SK-N-SH (cell line): ENCODE data around the gene KHSRP.

Experiments
- CHD2 ChIP-seq: fragments of 150-350 bp; IDR thresholded peaks from 2 replicates; pipeline ENCODE4 v1.6.1; 2018; ENCODE audit warnings: low read length; ENCODE audit not compliant: partially characterized antibody
- EP300 ChIP-seq, 2 experiments: IDR thresholded peaks; 2 replicates each; pipeline versions ENCODE4 v1.4.0 to v1.6.1; 2012; ENCODE audit warnings: borderline replicate concordance in 1 of 2, low read depth in 1 of 2, low read length in 1 of 2
- EZH2phosphoT487 ChIP-seq: fragments of 200-600 bp; sonication (generic); IDR thresholded peaks from 2 replicates; pipeline ENCODE4 v1.6.1; 2017; ENCODE audit warnings: low read depth, mixed run types, mild to moderate bottlenecking, antibody characterized with exemption, moderate library complexity, borderline replicate concordance
- JUND ChIP-seq: IDR thresholded peaks from 2 replicates; pipeline ENCODE4 v1.4.0; 2012
- MEF2A ChIP-seq: IDR thresholded peaks from 2 replicates; pipeline ENCODE4 v1.4.0; 2012; ENCODE audit warnings: low read depth, borderline replicate concordance
- MXI1 ChIP-seq: IDR thresholded peaks from 2 replicates; pipeline ENCODE4 v1.6.1; 2012; ENCODE audit warnings: mild to moderate bottlenecking, low read depth, low read length, improper control_type of control experiment
- POLR2AphosphoS5 ChIP-seq: IDR thresholded peaks from 2 replicates; pipeline ENCODE4 v1.6.1; 2012; ENCODE audit warnings: low read depth, low read length
- RAD21 ChIP-seq: IDR thresholded peaks from 2 replicates; pipeline ENCODE4 v1.6.1; 2012; ENCODE audit warnings: mild to moderate bottlenecking, low read length
- SIN3A ChIP-seq: IDR thresholded peaks from 2 replicates; pipeline ENCODE4 v1.6.1; 2012; ENCODE audit warnings: low read depth, mild to moderate bottlenecking, low read length, moderate library complexity, borderline replicate concordance
- TAF1 ChIP-seq: IDR thresholded peaks from 2 replicates; pipeline ENCODE4 v1.6.1; 2012; ENCODE audit warnings: low read depth, mild to moderate bottlenecking, low read length, moderate library complexity, borderline replicate concordance
- YY1 ChIP-seq: IDR thresholded peaks from 2 replicates; pipeline ENCODE4 v1.4.0; 2012; ENCODE audit warnings: low read depth, mild to moderate bottlenecking
- TF ChIP-seq, protein P1 (sequence below): fragments of 200-600 bp; sonication (generic); IDR thresholded peaks from 2 replicates; pipeline ENCODE4 v1.6.1; 2017; ENCODE audit warnings: antibody characterized with exemption, mild to moderate bottlenecking, moderate library complexity
- TF ChIP-seq, protein P2 (sequence below): IDR thresholded peaks from 2 replicates; pipeline ENCODE4 v1.4.0; 2012; ENCODE audit warnings: low read depth, borderline replicate concordance
- TF ChIP-seq, protein P3 (sequence below): IDR thresholded peaks from 2 replicates; pipeline ENCODE4 v1.4.0; 2012; ENCODE audit warnings: low read depth

GRCh38 chr19:6448045-6448444 lies 23.4 kb upstream of the KHSRP start:
- TF ChIP-seq, protein P1, sequence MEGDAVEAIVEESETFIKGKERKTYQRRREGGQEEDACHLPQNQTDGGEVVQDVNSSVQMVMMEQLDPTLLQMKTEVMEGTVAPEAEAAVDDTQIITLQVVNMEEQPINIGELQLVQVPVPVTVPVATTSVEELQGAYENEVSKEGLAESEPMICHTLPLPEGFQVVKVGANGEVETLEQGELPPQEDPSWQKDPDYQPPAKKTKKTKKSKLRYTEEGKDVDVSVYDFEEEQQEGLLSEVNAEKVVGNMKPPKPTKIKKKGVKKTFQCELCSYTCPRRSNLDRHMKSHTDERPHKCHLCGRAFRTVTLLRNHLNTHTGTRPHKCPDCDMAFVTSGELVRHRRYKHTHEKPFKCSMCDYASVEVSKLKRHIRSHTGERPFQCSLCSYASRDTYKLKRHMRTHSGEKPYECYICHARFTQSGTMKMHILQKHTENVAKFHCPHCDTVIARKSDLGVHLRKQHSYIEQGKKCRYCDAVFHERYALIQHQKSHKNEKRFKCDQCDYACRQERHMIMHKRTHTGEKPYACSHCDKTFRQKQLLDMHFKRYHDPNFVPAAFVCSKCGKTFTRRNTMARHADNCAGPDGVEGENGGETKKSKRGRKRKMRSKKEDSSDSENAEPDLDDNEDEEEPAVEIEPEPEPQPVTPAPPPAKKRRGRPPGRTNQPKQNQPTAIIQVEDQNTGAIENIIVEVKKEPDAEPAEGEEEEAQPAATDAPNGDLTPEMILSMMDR, result no peak
- TF ChIP-seq EP300 (IDR thresholded peaks at IDR 0.05; ENCODE audit: borderline replicate concordance in 1 of 2, low read depth in 1 of 2, low read length in 1 of 2), result no peak
- TF ChIP-seq POLR2AphosphoS5, result no peak
- TF ChIP-seq YY1, result no peak
- no peak for TF ChIP-seq MXI1
- no peak for TF ChIP-seq MEF2A
- no peak for TF ChIP-seq RAD21
- no peak for TF ChIP-seq TAF1
- no peak for TF ChIP-seq EZH2phosphoT487
- no peak for TF ChIP-seq CHD2
- TF ChIP-seq, protein P2, sequence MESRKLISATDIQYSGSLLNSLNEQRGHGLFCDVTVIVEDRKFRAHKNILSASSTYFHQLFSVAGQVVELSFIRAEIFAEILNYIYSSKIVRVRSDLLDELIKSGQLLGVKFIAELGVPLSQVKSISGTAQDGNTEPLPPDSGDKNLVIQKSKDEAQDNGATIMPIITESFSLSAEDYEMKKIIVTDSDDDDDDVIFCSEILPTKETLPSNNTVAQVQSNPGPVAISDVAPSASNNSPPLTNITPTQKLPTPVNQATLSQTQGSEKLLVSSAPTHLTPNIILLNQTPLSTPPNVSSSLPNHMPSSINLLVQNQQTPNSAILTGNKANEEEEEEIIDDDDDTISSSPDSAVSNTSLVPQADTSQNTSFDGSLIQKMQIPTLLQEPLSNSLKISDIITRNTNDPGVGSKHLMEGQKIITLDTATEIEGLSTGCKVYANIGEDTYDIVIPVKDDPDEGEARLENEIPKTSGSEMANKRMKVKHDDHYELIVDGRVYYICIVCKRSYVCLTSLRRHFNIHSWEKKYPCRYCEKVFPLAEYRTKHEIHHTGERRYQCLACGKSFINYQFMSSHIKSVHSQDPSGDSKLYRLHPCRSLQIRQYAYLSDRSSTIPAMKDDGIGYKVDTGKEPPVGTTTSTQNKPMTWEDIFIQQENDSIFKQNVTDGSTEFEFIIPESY, result no peak
- TF ChIP-seq, protein P3, sequence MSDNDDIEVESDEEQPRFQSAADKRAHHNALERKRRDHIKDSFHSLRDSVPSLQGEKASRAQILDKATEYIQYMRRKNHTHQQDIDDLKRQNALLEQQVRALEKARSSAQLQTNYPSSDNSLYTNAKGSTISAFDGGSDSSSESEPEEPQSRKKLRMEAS, result no peak
- TF ChIP-seq JUND, result no peak
- TF ChIP-seq SIN3A, result no peak
